DMS79 (cell line): ENCODE measurements around the gene SPOCK1.
"Not testable (repeated sequence)": the region's sequence is repeated elsewhere in the genome, so short reads cannot be mapped to it uniquely, and the experiment has no call there.

ENCODE experiments used
- DNase-seq: peaks from one replicate; lab custom pipeline; 2025; lab: John Stamatoyannopoulos, UW

The SPOCK1 gene

GRCh38 chr5:137498736-137499505 is at the start of gene SPOCK1:
TSS of gene SPOCK1 (minus strand) at chr5:137499326.
- peak; percentile 7 for DNase-seq

DNA sequence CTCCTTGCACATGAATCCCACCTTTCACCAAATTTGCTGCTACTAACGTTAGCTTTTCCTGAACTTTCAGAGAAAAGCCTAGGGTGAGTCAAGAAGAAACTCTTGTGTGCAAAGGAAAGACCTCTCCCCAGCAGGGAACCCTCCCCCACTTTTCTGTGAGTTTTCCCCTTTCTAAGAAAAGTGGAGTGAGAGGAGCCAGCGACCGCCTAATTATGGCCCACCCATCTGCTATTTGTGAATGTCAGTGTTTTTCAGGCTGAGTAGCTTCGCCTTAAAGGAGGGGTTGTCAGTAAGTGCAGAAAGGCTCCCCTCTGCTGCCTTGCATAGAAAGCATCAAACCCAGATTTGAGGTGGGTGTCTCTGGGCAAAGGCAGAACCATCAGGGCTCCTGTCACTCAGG is 46.8 kb upstream of the SPOCK1 start:
- DNase-seq, result no peak

DNA sequence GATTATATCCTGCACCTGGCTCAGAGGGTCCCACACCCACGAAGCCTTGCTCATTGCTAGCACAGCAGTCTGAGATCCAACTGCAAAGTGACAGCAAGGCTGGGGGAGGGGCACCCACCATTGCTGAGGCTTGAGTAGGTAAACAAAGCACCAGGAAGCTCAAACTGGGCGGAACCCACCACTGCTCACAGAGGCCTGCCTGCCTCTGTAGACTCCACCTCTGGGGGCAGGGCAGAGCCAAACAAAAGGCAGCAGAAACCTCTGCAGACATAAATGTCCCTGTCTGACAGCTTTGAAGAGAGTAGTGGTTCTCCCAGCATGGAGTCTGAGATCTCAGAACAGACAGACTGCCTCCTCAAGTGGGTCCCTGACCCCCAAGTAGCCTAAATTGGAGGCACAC is 36.3 kb upstream of the SPOCK1 start:
- DNase-seq, result not testable (repeated sequence)

- DNase-seq, result no peak
Observed at GRCh38 chr5:137533963-137534362, 34.8 kb upstream of the SPOCK1 start.

DNA sequence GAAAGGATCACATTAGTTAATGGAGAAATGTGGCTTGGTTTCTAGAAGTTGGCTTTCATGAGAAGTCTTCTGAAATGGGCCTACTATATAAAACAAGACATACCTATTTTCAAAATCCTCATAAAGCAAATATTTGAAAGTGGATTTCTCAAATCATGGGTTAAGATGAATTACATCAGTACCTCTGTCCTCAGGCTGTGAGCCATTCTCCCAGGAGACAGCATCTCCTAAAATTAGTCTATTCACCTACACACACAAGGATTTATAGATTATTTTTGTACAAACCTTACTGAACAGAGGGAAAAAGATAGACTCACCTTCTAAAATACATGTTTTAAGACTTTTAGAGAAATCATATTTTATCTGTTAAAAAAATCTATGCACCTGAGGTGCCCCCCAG is 32.1 kb upstream of the SPOCK1 start:
- DNase-seq, result no peak

- no peak for DNase-seq
Observed at GRCh38 chr5:137521246-137521645, 22.1 kb upstream of the SPOCK1 start.

DNA sequence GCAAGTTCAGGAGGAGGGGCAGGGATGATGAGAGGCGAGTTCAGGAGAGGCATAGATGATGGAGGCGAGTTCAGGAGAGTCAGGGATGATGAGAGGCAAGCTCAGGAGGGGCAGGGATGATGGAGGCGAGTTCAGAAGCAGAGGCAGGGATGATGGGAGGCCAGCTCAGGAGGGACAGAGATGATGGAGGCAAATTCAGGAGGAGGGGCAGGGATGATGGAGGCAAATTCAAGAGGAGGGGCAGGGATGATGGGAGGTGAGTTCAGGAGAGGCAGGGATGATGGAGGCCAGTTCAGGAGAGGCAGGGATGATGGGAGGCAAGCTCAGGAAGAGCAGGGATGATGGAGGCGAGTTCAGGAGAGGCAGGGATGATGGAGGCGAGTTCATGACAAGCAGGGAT is 17.8 kb upstream of the SPOCK1 start:
- no peak for DNase-seq

- no peak for DNase-seq
Observed at GRCh38 chr5:137516251-137516797, 17.2 kb upstream of the SPOCK1 start.

GRCh38 chr5:137515238-137515637 is 16.1 kb upstream of the SPOCK1 start:
- DNase-seq, result no peak

- no peak for DNase-seq
Observed at GRCh38 chr5:137510671-137511070, 11.5 kb upstream of the SPOCK1 start.

DNA sequence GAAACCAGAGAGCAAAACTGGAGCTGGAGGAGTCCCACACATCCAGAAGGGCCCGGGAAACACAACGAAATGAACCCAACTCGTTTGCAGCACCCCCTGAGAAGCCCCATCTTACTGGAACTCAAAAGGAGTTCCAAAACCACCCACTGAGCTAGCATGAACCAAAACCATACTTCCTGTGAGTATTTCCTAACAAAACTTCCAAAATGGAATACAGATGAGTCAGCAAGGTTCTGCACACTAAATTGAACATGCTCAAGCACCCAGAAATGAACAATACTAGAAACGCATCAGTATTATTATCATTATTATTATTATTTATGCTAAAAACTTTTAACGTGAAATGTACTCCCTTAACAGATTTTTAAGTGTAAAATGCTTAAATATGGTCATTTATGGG is 8.0 kb upstream of the SPOCK1 start:
- no peak for DNase-seq

GRCh38 chr5:137506296-137506695 is 7.2 kb upstream of the SPOCK1 start:
- no peak for DNase-seq

- no peak for DNase-seq
Observed at GRCh38 chr5:137504916-137505315, 5.8 kb upstream of the SPOCK1 start.

DNA sequence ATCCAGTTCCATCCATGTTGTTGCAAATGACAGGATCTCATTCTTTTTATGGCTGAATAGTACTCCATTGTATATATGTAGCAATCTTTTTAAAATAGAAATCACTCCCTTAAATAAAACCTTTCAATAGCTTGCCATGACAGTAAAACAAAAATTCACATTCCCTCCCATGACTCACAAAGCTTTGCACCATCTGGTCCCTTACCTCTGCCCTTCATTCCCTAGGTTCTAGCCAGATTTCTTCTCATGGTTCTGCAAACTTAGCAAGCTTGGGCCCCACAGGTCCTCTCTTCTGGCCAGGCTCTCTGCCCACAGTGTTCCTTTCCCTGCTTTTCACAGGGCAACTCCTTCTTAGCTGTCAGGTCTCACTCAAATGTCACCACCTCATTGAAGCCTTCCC is 4.3 kb upstream of the SPOCK1 start:
- no peak for DNase-seq

DNA sequence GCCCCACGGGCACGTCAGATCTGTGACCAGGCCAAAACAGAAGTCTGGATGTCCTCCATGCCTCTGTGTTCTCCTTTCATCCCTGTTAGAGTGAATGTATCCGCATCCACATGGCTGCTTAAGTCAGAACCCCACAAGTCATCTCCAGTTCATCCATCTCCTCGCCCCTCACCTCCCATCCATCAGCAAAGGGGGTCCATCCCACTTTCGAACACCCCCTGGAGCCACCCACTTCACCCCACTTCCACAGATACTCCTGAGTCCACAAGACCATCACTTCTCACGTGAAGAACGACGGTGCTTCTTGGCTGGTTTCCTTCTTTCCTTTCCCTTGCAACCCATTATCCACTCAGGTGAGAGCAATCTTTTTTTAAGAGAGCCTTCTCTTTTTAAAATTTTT is 3.5 kb upstream of the SPOCK1 start:
- no peak for DNase-seq

- no peak for DNase-seq
Observed at GRCh38 chr5:137501846-137502406, 2.8 kb upstream of the SPOCK1 start.

- DNase-seq, result no peak
Observed at GRCh38 chr5:137501226-137501625, 2.1 kb upstream of the SPOCK1 start.

DNA sequence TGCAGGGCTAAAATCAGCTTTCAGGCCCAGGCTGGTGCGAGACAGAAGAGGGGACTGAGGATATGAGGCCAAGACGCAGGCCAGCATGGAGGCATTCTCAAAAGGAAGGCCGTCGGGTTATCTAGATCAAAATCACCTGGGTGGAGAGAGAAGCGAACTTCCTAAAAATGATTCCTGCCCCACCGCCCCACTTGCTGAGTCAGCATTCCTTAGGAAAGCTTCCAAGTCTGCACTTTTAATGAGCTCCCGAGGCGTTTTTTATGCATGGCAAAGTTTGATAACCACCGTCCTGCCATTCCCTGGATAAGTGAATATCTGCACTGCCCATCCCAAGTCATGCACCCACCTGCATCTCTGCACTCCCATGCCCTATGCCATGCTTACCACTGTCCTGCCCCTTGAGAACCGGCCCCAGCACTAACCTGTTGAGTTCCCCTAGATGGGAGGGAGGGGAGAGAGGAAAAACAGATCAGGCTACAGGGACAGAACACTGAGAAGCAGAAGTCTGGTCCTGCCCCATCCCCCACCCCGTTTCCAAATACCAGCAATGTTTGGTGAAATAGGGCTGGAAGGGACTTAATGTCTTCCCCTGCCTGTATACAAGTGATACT is 1.6 kb upstream of the SPOCK1 start:
- no peak for DNase-seq

- not testable (repeated sequence) for DNase-seq
Observed at GRCh38 chr5:137499506-137499847, 351 bp upstream of the SPOCK1 start.

GRCh38 chr5:137498301-137498735 is 808 bp downstream of the SPOCK1 start:
- DNase-seq, result no peak

DNA sequence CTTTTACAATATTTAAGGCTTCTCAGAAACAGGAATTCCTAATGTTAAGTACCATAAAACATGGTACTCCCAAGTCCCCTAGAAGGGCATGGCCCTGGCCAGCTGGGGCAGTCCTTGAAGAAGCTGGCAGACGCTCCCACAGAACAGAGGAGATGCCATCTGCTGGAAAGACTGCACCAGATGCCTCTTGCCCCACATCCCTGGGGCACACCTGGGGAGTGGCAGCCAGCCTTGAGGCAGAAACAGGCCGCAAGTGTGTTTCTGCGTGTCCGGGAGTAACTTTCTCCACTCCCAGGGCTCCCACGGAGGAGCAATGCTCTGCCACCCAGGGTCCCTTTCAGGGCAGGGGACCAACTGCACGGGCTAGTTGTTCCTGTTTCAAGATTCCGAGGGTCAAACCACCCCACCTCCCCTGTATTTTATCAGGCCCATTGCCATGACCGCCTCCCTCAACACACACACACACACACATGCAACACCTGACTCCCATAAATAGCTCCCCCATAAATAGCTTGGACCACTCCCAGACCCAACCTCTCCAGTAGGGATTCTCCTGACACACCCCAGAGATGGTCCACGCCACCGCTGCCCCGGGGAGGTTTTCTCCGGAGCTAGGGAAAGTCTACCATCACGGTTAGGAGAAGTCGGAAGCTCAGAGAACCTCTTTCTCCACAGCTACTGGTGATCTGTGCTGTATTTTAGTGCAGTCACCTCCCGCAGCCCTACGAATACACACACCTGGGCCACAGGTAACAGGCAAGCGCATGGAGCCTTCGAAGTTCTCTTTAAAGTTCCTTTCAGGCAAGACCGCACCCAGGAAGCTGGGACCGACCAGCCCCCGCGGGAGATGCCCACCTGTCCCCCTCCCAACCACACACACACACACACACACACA is 1.5 kb downstream of the SPOCK1 start:
- peak; percentile 9 for DNase-seq

GRCh38 chr5:137496919-137497318 is 2.2 kb downstream of the SPOCK1 start:
- DNase-seq, result no peak
